H9 (cell line): Measurements from ENCODE around the gene ABCA4. TPM values are rescaled to one million over a fixed set of nuclear protein-coding genes. Genes with fewer than 3 reads are reported as not detected.

ENCODE experiments used
- DNase-seq: peaks from one replicate; pipeline ENCODE4 v3.0.0-alpha.2; 2017
- H2AFZ ChIP-seq: one replicate; pipeline ENCODE4 v1.6.1; 2013; ENCODE audit warnings: mild to moderate bottlenecking, low read length, control low read depth, moderate library complexity
- H2AK5ac ChIP-seq: 2 replicates; pipeline ENCODE4 v1.6.1; 2013; ENCODE audit warnings: low read length, control low read depth, mixed read lengths; ENCODE audit not compliant: insufficient read length
- H2BK120ac ChIP-seq: one replicate; pipeline ENCODE4 v1.6.1; 2013; ENCODE audit warnings: low read depth, mild to moderate bottlenecking, low read length, control low read depth, inconsistent platforms; ENCODE audit not compliant: poor library complexity, severe bottlenecking
- H2BK12ac ChIP-seq: 2 replicates; pipeline ENCODE4 v1.6.1; 2013; ENCODE audit warnings: low read length, control low read depth, mixed read lengths, low read depth; ENCODE audit not compliant: insufficient read length
- H2BK15ac ChIP-seq: 2 replicates; pipeline ENCODE4 v1.6.1; 2013; ENCODE audit warnings: low read depth, low read length, control low read depth
- H2BK20ac ChIP-seq: one replicate; pipeline ENCODE4 v1.6.1; 2013; ENCODE audit warnings: low read depth, mild to moderate bottlenecking, low read length, control low read depth, inconsistent platforms; ENCODE audit not compliant: poor library complexity, severe bottlenecking
- H2BK5ac ChIP-seq: 2 replicates; pipeline ENCODE4 v1.6.1; 2013; ENCODE audit warnings: low read length, control low read depth, mixed read lengths; ENCODE audit not compliant: insufficient read length
- H3K14ac ChIP-seq: 2 replicates; pipeline ENCODE4 v1.6.1; 2013; ENCODE audit warnings: low read length, control low read depth; ENCODE audit not compliant: insufficient read depth
- H3K18ac ChIP-seq: 2 replicates; pipeline ENCODE4 v1.6.1; 2013; ENCODE audit warnings: low read depth, mild to moderate bottlenecking, mixed read lengths, low read length, control low read depth; ENCODE audit not compliant: insufficient read length
- H3K23ac ChIP-seq: 2 replicates; pipeline ENCODE4 v1.6.1; 2013; ENCODE audit warnings: low read length, control low read depth, mixed read lengths, low read depth; ENCODE audit not compliant: insufficient read length
- H3K23me2 ChIP-seq: 2 replicates; pipeline ENCODE4 v1.6.1; 2013; ENCODE audit warnings: low read depth, mild to moderate bottlenecking, mixed read lengths, low read length, control low read depth; ENCODE audit not compliant: insufficient read length, poor library complexity, severe bottlenecking
- H3K27ac ChIP-seq: 2 replicates; pipeline ENCODE4 v1.5.1; 2013; ENCODE audit warnings: low read length, control low read depth, mixed read lengths, low read depth; ENCODE audit not compliant: insufficient read length
- H3K27me3 ChIP-seq: 2 replicates; pipeline ENCODE4 v1.6.1; 2013; ENCODE audit warnings: low read length, control low read depth, inconsistent platforms; ENCODE audit not compliant: insufficient read depth
- H3K4ac ChIP-seq: 2 replicates; pipeline ENCODE4 v1.6.1; 2013; ENCODE audit warnings: low read depth, mild to moderate bottlenecking, control low read depth, inconsistent platforms, low read length, moderate library complexity
- H3K4me1 ChIP-seq: 2 replicates; pipeline ENCODE4 v1.6.1; 2013; ENCODE audit warnings: low read length, control low read depth, inconsistent platforms; ENCODE audit not compliant: insufficient read depth
- H3K4me2 ChIP-seq: 2 replicates; pipeline ENCODE4 v1.6.1; 2013; ENCODE audit warnings: low read length, control low read depth, mixed read lengths; ENCODE audit not compliant: insufficient read length, insufficient read depth
- H3K56ac ChIP-seq: 2 replicates; pipeline ENCODE4 v1.6.1; 2013; ENCODE audit warnings: low read depth, mild to moderate bottlenecking, mixed read lengths, low read length, control low read depth; ENCODE audit not compliant: insufficient read length
- H3K79me1 ChIP-seq: 2 replicates; pipeline ENCODE4 v1.6.1; 2013; ENCODE audit warnings: low read depth, mild to moderate bottlenecking, moderate library complexity, low read length, control low read depth, inconsistent platforms; ENCODE audit not compliant: insufficient read depth, poor library complexity, severe bottlenecking
- H3K79me2 ChIP-seq: 2 replicates; pipeline ENCODE4 v1.6.1; 2013; ENCODE audit warnings: low read length, control low read depth, inconsistent platforms; ENCODE audit not compliant: insufficient read depth
- H3K9ac ChIP-seq: 2 replicates; pipeline ENCODE4 v1.6.1; 2013; ENCODE audit warnings: low read length, control low read depth, mixed read lengths; ENCODE audit not compliant: insufficient read length; ENCODE audit errors: extremely low read depth
- H3K9me3 ChIP-seq: one replicate; pipeline ENCODE4 v1.6.1; 2013; ENCODE audit warnings: low read depth, low read length, inconsistent platforms; ENCODE audit not compliant: control insufficient read depth
- H3T11ph ChIP-seq: one replicate; pipeline ENCODE4 v1.6.1; 2013; ENCODE audit warnings: mild to moderate bottlenecking, low read length, control low read depth, inconsistent platforms
- H4K20me1 ChIP-seq: one replicate; pipeline ENCODE4 v1.6.1; 2013; ENCODE audit not compliant: control insufficient read depth, insufficient read length, insufficient read depth
- H4K5ac ChIP-seq: 2 replicates; pipeline ENCODE4 v1.6.1; 2013; ENCODE audit warnings: low read depth, mild to moderate bottlenecking, mixed read lengths, low read length, control low read depth; ENCODE audit not compliant: insufficient read length
- H4K8ac ChIP-seq: replicated peaks from 2 replicates; pipeline ENCODE4 v1.6.1; 2013; ENCODE audit warnings: low read length, control low read depth, mixed read lengths, low read depth; ENCODE audit not compliant: insufficient read length
- H4K91ac ChIP-seq: 2 replicates; pipeline ENCODE4 v1.6.1; 2013; ENCODE audit warnings: low read depth, mild to moderate bottlenecking, moderate library complexity, mixed read lengths, low read length, control low read depth; ENCODE audit not compliant: insufficient read length
- H3K27ac Mint-ChIP-seq, 3 experiments: 2 replicates in 2 of 3; 3 replicates in 1 of 3; pipeline ENCODE4 v1.8.0; 2020 to 2021; ENCODE audit warnings: mixed read lengths in 3 of 3, mild to moderate bottlenecking in 1 of 3, moderate library complexity in 1 of 3
- H3K27me3 Mint-ChIP-seq: 2 replicates; pipeline ENCODE4 v1.8.0; 2021; ENCODE audit warnings: low read depth, mild to moderate bottlenecking, moderate library complexity, mixed read lengths
- H3K36me3 Mint-ChIP-seq, 3 experiments: 2 replicates in 2 of 3; 3 replicates in 1 of 3; pipeline ENCODE4 v1.8.0; 2020 to 2021; ENCODE audit warnings: low read depth in 3 of 3, mixed read lengths in 3 of 3; ENCODE audit not compliant: insufficient read depth in 1 of 3
- H3K4me1 Mint-ChIP-seq, 2 experiments: 2 replicates each; pipeline ENCODE4 v1.8.0; 2020; ENCODE audit warnings: mixed read lengths in 2 of 2
- H3K4me3 Mint-ChIP-seq, 2 experiments: 2 replicates in 1 of 2; 3 replicates in 1 of 2; pipeline ENCODE4 v1.8.0; 2020 to 2021; ENCODE audit warnings: mild to moderate bottlenecking in 2 of 2, mixed read lengths in 2 of 2, moderate library complexity in 1 of 2
- H3K9me3 Mint-ChIP-seq, 2 experiments: 2 replicates in 1 of 2; 3 replicates in 1 of 2; pipeline ENCODE4 v1.8.0; 2020; ENCODE audit warnings: mild to moderate bottlenecking in 2 of 2, mixed read lengths in 2 of 2, moderate library complexity in 1 of 2
- WGBS: extraction: QIAGEN DNeasy Blood & Tissue Kit; methylation state at CpG from one replicate; pipeline ENCODE4 v1.1.7; 2013; ENCODE audit warnings: missing lambda C conversion rate, low lambda C conversion rate, mixed read lengths; ENCODE audit not compliant: insufficient read length; ENCODE audit errors: extremely low coverage; 5-methylcytosine and 5-hydroxymethylcytosine counted together
- total RNA-seq: library from RNA; stranded (reverse); gene quantifications from 2 replicates; pipeline ENCODE4 v1.2.1, GENCODE V29; 2021
- TF ChIP-seq, protein P1 (sequence below): fragments of 200-600 bp; sonication (generic); conservative IDR thresholded peaks from 3 replicates; pipeline ENCODE4 v1.8.0; 2021; ENCODE audit warnings: antibody characterized with exemption, mild to moderate bottlenecking

The ABCA4 gene
- total RNA-seq, 1 experiment from 2014 or later = not detected

- Histone ChIP-seq H2BK15ac (no peak overlapping the region), H3K4me1 (no peaks in the 10 kb centered on the region), H2BK5ac (no peak overlapping the region), H2AK5ac (no peak overlapping the region), H2BK120ac (no peak overlapping the region), H2AFZ (no peak overlapping the region), H3K4ac (no peak overlapping the region), H4K8ac (no peak overlapping the region), H3K4me2 (no peak overlapping the region), H4K91ac (no peak overlapping the region), H3K79me1 (no peaks in the 10 kb centered on the region), H3K9ac (no peak overlapping the region), H3K23me2 (no peaks in the 10 kb centered on the region), H3K27me3 (no peaks in the 10 kb centered on the region), H3K56ac (no peak overlapping the region), H4K5ac (no peak overlapping the region), H3K23ac (no peak overlapping the region), H3K79me2 (no peaks in the 10 kb centered on the region), H2BK12ac (no peak overlapping the region), H4K20me1 (no peaks in the 10 kb centered on the region), H3K9me3 (no peaks in the 10 kb centered on the region), H3T11ph (no peak overlapping the region), H3K27ac (no peak overlapping the region), H3K18ac (no peak overlapping the region), H3K14ac (no peak overlapping the region), H2BK20ac (no peak overlapping the region)
- peaks cover 65% of the 10 kb centered on the region for H3K27me3 Mint-ChIP-seq
- WGBS = no CpG with 5 or more reads among the region's 3 CpGs
- no peak for DNase-seq
- no peaks in the 10 kb centered on the region for H3K9me3 Mint-ChIP-seq
- TF ChIP-seq, protein P1, sequence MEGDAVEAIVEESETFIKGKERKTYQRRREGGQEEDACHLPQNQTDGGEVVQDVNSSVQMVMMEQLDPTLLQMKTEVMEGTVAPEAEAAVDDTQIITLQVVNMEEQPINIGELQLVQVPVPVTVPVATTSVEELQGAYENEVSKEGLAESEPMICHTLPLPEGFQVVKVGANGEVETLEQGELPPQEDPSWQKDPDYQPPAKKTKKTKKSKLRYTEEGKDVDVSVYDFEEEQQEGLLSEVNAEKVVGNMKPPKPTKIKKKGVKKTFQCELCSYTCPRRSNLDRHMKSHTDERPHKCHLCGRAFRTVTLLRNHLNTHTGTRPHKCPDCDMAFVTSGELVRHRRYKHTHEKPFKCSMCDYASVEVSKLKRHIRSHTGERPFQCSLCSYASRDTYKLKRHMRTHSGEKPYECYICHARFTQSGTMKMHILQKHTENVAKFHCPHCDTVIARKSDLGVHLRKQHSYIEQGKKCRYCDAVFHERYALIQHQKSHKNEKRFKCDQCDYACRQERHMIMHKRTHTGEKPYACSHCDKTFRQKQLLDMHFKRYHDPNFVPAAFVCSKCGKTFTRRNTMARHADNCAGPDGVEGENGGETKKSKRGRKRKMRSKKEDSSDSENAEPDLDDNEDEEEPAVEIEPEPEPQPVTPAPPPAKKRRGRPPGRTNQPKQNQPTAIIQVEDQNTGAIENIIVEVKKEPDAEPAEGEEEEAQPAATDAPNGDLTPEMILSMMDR = no peak
- H3K36me3 Mint-ChIP-seq = no peaks in the 10 kb centered on the region
- no peak overlapping the region for H3K27ac Mint-ChIP-seq
- H3K4me3 Mint-ChIP-seq = no peak overlapping the region
- peaks cover 8 to 10% of the 10 kb centered on the region in 2 experiments; a peak in 3 of 4 replicates for H3K4me1 Mint-ChIP-seq
Measured at GRCh38 chr1:94079989-94080388, 41.0 kb downstream of the ABCA4 start.
